LHCN-M2 (cell line): ENCODE results near the gene IL21R. TPM values are rescaled to one million over a fixed set of nuclear protein-coding genes. Genes with fewer than 3 reads are reported as not detected.
A peak's percentile ranks its signal among the peaks of the same experiment; 100 is the strongest.
"Not testable (repeated sequence)": the region's sequence is repeated elsewhere in the genome, so short reads cannot be mapped to it uniquely, and the experiment has no call there.

Experiments used
- DNase-seq: peaks from one replicate; pipeline ENCODE4 v3.0.0-alpha.2; 2012; ENCODE audit warnings: low read depth
- total RNA-seq: library from RNA; depleted of rRNA; stranded (reverse); fragments of >200 nt; gene quantifications from 2 replicates; pipeline ENCODE4 v1.2.3, GENCODE V29; 2014

IL21R gene
- total RNA-seq, 1 experiment from 2014 or later, result 5.6 TPM

DNA sequence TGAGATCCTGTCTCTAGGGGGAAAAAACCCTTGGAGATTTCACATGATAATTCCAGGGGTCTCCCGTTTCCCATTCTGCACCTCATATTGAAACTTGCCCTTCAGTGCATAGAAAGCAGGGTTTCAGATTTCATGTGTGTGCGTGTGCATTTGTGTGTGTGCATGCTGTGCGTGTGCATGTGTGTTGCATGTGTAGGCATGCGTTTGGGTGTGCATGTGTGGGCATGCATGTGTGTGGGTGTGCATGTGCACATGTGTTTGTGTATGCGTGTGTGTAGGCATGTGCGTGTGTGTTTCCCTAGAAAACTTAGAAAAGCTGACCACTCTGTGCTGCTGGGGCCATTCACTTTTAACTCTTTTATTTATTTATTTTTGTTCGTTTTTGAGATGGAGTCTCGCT, 40.0 kb downstream of the IL21R start:
- DNase-seq, result no peak

DNA sequence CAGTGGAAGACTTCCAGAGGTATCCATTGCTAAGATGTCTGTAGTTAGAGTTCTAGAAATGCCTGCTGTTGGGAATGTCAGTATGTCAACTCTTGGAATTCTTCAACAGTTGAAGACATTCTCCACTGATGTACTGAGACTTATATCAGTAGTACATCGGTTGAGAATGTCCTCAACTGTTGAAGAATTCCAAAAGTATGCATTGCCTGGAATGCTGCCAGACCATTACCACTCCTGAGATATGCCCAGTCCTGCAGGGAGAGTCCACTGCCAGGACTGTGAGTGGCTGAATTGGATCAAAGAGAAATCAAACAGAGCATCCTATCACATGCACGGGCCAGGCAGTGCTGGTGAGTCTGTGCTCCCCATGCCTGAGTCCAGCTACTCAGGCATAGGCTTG, 42.0 kb downstream of the IL21R start:
- DNase-seq, result peak; percentile 69

DNA sequence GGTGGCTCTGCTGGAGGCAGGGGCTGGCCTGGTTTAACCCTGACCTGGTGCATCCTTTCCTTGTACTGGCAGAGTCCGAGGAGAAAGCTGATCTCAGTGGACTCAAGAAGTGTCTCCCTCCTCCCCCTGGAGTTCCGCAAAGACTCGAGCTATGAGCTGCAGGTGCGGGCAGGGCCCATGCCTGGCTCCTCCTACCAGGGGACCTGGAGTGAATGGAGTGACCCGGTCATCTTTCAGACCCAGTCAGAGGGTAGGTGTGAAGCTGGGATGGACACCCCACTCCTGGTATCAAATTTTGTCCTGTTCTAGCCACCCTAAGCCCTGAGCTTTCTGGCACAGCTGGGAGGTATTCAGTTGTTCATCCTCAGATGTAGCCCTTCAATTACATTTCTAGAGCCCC, 42.5 kb downstream of the IL21R start:
- DNase-seq, result no peak

- DNase-seq, result no peak
Observed at GRCh38 chr16:27445502-27446175, 43.7 kb downstream of the IL21R start.

- no peak for DNase-seq
Observed at GRCh38 chr16:27446721-27447120, 44.7 kb downstream of the IL21R start.

DNA sequence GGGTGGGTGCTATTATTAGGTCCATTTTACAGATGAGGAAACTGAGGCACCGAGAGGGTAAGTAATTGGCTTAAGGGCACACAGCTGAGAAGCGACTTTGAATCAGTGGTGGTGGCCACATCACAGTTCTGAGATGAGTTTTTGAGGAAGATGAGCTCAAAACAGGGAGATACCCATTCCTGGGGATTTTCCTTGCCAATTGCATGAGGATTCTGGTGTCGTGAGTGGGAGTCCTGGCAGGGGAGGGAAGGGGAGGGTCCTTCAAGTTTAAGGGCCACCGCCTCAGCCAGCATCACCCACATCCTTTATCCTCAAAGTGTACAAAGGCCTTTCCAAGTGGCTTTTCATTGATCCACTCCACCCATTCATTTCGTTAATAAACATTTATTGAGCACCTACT, 45.3 kb downstream of the IL21R start:
- no peak for DNase-seq

DNA sequence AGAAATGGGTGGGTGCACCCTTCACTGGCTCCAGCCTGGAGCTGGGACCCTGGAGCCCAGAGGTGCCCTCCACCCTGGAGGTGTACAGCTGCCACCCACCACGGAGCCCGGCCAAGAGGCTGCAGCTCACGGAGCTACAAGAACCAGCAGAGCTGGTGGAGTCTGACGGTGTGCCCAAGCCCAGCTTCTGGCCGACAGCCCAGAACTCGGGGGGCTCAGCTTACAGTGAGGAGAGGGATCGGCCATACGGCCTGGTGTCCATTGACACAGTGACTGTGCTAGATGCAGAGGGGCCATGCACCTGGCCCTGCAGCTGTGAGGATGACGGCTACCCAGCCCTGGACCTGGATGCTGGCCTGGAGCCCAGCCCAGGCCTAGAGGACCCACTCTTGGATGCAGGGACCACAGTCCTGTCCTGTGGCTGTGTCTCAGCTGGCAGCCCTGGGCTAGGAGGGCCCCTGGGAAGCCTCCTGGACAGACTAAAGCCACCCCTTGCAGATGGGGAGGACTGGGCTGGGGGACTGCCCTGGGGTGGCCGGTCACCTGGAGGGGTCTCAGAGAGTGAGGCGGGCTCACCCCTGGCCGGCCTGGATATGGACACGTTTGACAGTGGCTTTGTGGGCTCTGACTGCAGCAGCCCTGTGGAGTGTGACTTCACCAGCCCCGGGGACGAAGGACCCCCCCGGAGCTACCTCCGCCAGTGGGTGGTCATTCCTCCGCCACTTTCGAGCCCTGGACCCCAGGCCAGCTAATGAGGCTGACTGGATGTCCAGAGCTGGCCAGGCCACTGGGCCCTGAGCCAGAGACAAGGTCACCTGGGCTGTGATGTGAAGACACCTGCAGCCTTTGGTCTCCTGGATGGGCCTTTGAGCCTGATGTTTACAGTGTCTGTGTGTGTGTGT, 46.8 kb downstream of the IL21R start:
- DNase-seq, result no peak

- no peak for DNase-seq
Observed at GRCh38 chr16:27449434-27450195, 47.6 kb downstream of the IL21R start.

- no peak for DNase-seq
Observed at GRCh38 chr16:27450196-27450549, 48.2 kb downstream of the IL21R start.

DNA sequence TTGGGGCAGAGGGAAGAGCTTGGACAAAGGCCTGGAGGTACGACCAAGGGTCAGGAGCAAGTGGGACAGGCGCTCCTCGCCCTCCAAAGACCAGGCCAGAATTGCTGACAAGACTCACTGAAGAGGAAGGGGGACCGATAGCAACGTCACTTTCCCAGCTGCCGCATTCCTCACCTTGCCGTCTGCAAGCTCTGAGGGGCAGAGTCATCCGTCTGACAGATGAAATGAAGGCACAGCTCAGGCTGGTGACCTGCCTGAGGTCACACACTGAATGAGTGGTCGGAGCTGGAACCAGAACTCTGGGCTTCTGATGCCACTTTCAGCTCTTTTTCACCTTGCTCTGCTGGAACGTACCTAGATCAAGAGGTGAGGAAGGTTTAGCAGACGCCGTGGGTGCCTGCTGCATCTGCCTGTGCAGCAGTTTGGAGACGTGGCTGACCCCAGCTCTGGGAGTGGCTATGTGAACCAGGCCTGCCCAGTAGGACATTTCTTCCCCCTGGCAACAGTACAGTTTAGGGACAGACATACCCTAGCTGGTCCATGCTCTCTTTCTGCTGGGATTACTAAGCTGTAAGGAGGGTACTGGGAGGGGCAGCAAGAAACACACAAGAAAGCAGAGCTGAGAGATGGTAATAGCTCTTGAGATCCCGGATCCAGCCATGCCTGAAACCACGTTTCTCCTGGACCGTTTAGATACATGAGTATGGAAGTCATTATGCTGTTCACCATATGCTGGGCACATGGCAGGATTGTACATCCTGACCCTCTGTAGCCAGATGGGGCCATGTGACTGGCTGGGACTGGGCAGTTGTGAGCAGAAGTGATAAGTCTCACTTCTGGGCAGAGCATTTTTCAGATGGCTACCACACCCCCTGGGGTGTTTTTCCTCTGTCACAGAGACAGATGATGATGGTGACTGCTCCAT, 50.9 kb downstream of the IL21R start:
- no peak for DNase-seq

- no peak for DNase-seq
Observed at GRCh38 chr16:27453494-27453825, 51.5 kb downstream of the IL21R start.

DNA sequence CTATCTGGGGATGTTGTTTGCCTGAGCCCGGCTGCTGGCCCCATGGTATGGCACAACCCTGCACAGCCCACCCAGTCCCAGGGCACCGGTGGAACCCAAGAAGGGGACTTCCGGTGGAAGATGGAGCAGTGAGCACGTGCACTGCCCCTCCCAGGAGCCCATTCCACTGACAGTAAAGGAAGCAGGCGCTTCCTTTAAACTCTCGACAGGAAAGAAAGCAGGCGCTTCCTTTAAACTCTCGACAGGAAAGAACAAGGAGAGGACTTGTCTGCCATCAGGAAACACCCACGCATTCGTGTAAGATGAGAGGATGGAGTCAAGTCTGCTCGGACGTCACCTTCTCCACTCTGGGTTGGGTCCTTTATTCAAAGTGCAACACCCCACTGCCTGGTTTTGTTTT, 53.7 kb downstream of the IL21R start:
- no peak for DNase-seq

GRCh38 chr16:27457605-27457900, 55.6 kb downstream of the IL21R start:
- not testable (repeated sequence) for DNase-seq

- no peak for DNase-seq
Observed at GRCh38 chr16:27458258-27458657, 56.3 kb downstream of the IL21R start.

DNA sequence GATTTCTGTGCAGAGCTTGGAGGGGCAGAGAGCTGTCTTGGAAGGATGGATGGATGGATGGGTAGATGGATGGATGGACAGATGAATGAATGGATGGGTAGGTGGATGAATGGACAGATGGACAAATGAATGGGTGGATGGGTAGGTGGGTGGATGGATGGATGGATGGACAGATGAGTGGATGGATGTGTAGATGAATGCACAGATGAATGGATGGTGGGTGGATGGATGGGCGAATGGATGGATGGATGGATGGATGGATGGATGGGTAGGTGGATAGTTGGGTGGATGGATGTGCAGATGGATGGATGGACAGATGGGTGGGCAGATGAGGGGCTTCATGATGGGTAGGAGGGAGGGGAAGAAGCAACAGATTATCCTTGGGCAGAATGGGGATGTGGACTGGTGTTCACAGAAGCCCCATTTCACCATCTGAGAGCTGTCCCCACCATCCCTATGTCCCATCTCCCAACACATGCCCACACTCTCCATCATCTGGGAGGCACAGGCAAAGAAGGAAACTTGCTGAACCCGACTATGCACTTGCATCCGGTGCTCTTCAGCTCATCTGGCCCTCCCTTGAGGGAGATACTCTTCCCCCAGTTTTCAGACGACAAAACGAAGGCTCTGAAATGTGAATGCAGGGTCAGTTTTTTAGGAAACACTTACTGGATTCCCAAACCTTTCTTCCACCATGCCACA, 57.2 kb downstream of the IL21R start:
- DNase-seq, result no peak

- no peak for DNase-seq
Observed at GRCh38 chr16:27460213-27460612, 58.2 kb downstream of the IL21R start.

- DNase-seq, result no peak
Observed at GRCh38 chr16:27460663-27461482, 58.9 kb downstream of the IL21R start.

GRCh38 chr16:27461483-27462171, 59.7 kb downstream of the IL21R start:
- DNase-seq, result peak; percentile 83

- no peak for DNase-seq
Observed at GRCh38 chr16:27462200-27462845, 60.3 kb downstream of the IL21R start.
